ENCODE results near the gene CIART. TPM values are rescaled to one million over a fixed set of nuclear protein-coding genes. Genes with fewer than 3 reads are reported as not detected.
A peak's percentile ranks its signal among the peaks of the same experiment; 100 is the strongest.

Gene CIART
- total RNA-seq, 1 experiment from 2014 or later = 3.4 TPM

DNA sequence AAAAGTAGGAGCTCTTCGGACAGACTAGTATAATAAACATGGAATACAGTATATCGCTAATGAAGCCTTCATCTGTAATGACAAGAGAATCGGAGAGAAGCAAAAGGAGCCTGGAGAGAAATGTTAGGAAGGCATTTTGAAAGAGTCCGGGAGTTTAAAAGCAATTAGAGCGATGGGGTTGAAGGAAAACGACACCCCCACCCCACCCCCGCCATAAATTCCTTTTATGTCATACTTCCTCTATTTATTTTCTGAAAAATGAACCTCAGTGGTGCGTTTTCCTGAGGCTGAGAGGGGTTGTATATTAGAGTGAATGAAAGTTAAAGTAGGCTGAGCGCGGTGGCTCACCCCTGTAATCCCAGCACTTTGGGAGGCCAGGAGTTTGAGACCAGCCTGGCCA lies 12.9 kb upstream of the CIART start:
- Histone ChIP-seq H3K27me3 (ENCODE audit: control insufficient read depth, insufficient read depth, low read length) (no peaks in the 10 kb centered on the region), H3K4me3 (ENCODE audit: low read depth in 2 of 2, low read length in 2 of 2) (peak overlapping the region; percentile 95 to 100), H3K36me3 (ENCODE audit: control insufficient read depth, insufficient read depth, low read length) (peaks cover 15% of the 10 kb centered on the region; the same call in 1 of the 2 replicates), H3K27ac (ENCODE audit: low read length) (peak overlapping the region; percentile 96), H3K4me1 (ENCODE audit: control insufficient read depth, insufficient read depth, low read length) (peaks cover 5% of the 10 kb centered on the region), H3K9me3 (ENCODE audit: control insufficient read depth, insufficient read depth, low read depth, low read length) (no peaks in the 10 kb centered on the region)
- TF ChIP-seq, protein P1, sequence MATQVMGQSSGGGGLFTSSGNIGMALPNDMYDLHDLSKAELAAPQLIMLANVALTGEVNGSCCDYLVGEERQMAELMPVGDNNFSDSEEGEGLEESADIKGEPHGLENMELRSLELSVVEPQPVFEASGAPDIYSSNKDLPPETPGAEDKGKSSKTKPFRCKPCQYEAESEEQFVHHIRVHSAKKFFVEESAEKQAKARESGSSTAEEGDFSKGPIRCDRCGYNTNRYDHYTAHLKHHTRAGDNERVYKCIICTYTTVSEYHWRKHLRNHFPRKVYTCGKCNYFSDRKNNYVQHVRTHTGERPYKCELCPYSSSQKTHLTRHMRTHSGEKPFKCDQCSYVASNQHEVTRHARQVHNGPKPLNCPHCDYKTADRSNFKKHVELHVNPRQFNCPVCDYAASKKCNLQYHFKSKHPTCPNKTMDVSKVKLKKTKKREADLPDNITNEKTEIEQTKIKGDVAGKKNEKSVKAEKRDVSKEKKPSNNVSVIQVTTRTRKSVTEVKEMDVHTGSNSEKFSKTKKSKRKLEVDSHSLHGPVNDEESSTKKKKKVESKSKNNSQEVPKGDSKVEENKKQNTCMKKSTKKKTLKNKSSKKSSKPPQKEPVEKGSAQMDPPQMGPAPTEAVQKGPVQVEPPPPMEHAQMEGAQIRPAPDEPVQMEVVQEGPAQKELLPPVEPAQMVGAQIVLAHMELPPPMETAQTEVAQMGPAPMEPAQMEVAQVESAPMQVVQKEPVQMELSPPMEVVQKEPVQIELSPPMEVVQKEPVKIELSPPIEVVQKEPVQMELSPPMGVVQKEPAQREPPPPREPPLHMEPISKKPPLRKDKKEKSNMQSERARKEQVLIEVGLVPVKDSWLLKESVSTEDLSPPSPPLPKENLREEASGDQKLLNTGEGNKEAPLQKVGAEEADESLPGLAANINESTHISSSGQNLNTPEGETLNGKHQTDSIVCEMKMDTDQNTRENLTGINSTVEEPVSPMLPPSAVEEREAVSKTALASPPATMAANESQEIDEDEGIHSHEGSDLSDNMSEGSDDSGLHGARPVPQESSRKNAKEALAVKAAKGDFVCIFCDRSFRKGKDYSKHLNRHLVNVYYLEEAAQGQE (IDR thresholded peaks at IDR 0.05; ENCODE audit: insufficient read depth in 1 of 2, low read depth in 2 of 2, low read length in 1 of 2) = no peak
- TF ChIP-seq, protein P2, sequence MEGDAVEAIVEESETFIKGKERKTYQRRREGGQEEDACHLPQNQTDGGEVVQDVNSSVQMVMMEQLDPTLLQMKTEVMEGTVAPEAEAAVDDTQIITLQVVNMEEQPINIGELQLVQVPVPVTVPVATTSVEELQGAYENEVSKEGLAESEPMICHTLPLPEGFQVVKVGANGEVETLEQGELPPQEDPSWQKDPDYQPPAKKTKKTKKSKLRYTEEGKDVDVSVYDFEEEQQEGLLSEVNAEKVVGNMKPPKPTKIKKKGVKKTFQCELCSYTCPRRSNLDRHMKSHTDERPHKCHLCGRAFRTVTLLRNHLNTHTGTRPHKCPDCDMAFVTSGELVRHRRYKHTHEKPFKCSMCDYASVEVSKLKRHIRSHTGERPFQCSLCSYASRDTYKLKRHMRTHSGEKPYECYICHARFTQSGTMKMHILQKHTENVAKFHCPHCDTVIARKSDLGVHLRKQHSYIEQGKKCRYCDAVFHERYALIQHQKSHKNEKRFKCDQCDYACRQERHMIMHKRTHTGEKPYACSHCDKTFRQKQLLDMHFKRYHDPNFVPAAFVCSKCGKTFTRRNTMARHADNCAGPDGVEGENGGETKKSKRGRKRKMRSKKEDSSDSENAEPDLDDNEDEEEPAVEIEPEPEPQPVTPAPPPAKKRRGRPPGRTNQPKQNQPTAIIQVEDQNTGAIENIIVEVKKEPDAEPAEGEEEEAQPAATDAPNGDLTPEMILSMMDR (IDR thresholded peaks at IDR 0.05) = no peak
- TF ChIP-seq SIN3A (IDR thresholded peaks at IDR 0.05; ENCODE audit: borderline replicate concordance, insufficient read depth, low read depth, low read length) (no peak), TCF7L2 (IDR thresholded peaks at IDR 0.05; ENCODE audit: low read depth, low read length) (no peak), POLR2AphosphoS5 (IDR thresholded peaks at IDR 0.05; ENCODE audit: low read depth, low read length) (no peak)
- BruUV-seq (replicated peaks) = TSS peak; percentile 90
- ChIA-PET POLR2A (no interaction called here), CTCF (interaction anchor here (0.6 to 1.4 kb wide), 2 partner anchors 12 kb away, joined by 3 to 4 read pairs; partner anchors contain the start of gene CA14)
- DNase-seq (ENCODE audit: low read depth, low spot score) (no peak), ATAC-seq (no peak)
- intact Hi-C loops (cut with micrococcal nuclease; ENCODE audit: unreplicated experiment) (no loop called here), in situ Hi-C loops (cut with HindIII; ENCODE audit: low pct_unique_long_range_greater_than_20kb, low sequenced_read_pairs) (no loop called here)

DNA sequence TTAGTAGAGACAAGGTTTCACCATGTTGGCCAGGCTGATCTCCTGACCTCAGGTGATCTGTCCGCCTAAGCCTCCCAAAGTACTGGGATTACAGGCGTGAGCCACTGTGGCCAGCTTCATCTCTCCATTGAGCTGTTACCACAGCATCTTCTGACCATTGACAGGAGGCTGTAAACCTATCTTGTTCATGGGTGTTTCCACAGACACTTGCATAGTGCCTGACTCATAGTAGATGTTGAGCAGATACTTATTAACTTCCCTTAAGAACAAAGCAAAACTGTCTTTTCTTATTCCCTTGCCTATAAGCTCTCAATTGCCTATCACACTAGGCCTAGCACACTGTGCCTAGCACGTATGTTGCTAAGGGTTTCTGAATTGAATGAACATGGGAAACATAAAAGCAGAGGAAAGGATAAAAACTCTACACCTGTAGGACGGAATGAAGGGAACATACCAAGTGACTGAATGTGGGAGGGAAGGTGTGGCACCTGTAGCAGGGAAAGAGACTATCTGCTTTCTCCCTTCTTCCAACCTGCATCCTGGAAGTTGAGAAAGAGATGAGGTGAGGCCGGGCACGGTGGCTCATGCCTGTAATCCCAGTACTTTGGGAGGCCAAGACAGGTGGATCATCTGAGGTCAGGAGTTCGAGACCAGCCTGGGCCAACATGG lies 10.9 kb upstream of the CIART start:
- Histone ChIP-seq H3K27ac (ENCODE audit: low read length) (no peak overlapping the region), H3K9me3 (ENCODE audit: control insufficient read depth, insufficient read depth, low read depth, low read length) (no peaks in the 10 kb centered on the region), H3K4me3 (ENCODE audit: low read depth in 2 of 2, low read length in 2 of 2) (no peak overlapping the region), H3K4me1 (ENCODE audit: control insufficient read depth, insufficient read depth, low read length) (peaks cover 5% of the 10 kb centered on the region), H3K36me3 (ENCODE audit: control insufficient read depth, insufficient read depth, low read length) (peaks cover 11% of the 10 kb centered on the region; the same call in 1 of the 2 replicates), H3K27me3 (ENCODE audit: control insufficient read depth, insufficient read depth, low read length) (no peaks in the 10 kb centered on the region)
- ATAC-seq = no peak
- no TSS peak for BruUV-seq (replicated peaks)
- in situ Hi-C loops (cut with HindIII; ENCODE audit: low pct_unique_long_range_greater_than_20kb, low sequenced_read_pairs) = no loop called here
- TF ChIP-seq, protein P2 (IDR thresholded peaks at IDR 0.05) = no peak
- TF ChIP-seq POLR2AphosphoS5 (IDR thresholded peaks at IDR 0.05; ENCODE audit: low read depth, low read length) (no peak), TCF7L2 (IDR thresholded peaks at IDR 0.05; ENCODE audit: low read depth, low read length) (no peak), SIN3A (IDR thresholded peaks at IDR 0.05; ENCODE audit: borderline replicate concordance, insufficient read depth, low read depth, low read length) (no peak)
- TF ChIP-seq, protein P1 (IDR thresholded peaks at IDR 0.05; ENCODE audit: insufficient read depth in 1 of 2, low read depth in 2 of 2, low read length in 1 of 2) = no peak
- POLR2A ChIA-PET = no interaction called here
- DNase-seq (ENCODE audit: low read depth, low spot score) = no peak
- intact Hi-C loops (cut with micrococcal nuclease; ENCODE audit: unreplicated experiment) = no loop called here
- CTCF ChIA-PET = no interaction called here

Data from Panc1 (cell line).